ENCODE results near the gene FIGN. TPM values are rescaled to one million over a fixed set of nuclear protein-coding genes. Genes with fewer than 3 reads are reported as not detected.

Gene FIGN
- total and polyA plus RNA-seq, 2 of the 8 experiments (the other 6 are each of a cell fraction or from before 2014, with no cell fraction given) = 5.0 to 22.8 TPM

DNA sequence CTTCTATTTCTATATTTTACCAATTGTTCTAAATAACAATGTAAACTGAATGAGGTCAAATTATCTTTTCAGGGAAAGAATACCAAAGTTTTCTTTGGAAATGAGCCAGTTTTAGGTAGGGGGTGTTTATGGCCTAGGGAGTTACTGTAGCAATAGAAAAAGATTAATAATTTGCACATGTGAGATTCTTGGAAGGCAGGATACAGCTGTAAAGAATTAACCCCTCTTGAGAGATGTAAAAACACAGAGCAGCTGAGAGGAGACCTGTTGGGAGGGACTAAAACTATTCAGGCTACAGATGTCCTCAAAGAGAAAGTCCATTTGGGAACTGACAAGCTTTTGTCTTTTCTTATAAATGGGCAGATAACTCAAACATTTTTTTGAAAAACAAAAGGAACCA, 182.2 kb downstream of the FIGN start (continued):
- TF ChIP-seq USF2 (IDR thresholded peaks at IDR 0.05; ENCODE audit: low read length) = no peak
- TF ChIP-seq TAF1 (IDR thresholded peaks at IDR 0.05; ENCODE audit: low read depth, low read length) = no peak
- TF ChIP-seq SUZ12 (IDR thresholded peaks at IDR 0.05; ENCODE audit: low read length) = no peak
- TF ChIP-seq ZNF274 (IDR thresholded peaks at IDR 0.05; ENCODE audit: borderline replicate concordance, extremely low read depth, low read length) = no peak
- no peak for TF ChIP-seq FOSL1 (IDR thresholded peaks at IDR 0.05; ENCODE audit: insufficient read depth, low read depth, low read length)
- TF ChIP-seq CHD1 (IDR thresholded peaks at IDR 0.05; ENCODE audit: low read depth, low read length) = no peak

Data from H1 (cell line).